Progenitor cell of endocrine pancreas (in vitro differentiated cells): Measurements from ENCODE around the gene FRMD1. TPM values are rescaled to one million over a fixed set of nuclear protein-coding genes. Genes with fewer than 3 reads are reported as not detected.

Experiments used
- DNase-seq: peaks from one replicate; pipeline ENCODE4 v3.0.0; 2021; ENCODE audit warnings: low spot score; ENCODE audit not compliant: unreplicated experiment
- H3K27ac Mint-ChIP-seq: 2 replicates; pipeline ENCODE4 v1.8.0; 2021; ENCODE audit warnings: mild to moderate bottlenecking, moderate library complexity, mixed read lengths
- H3K27me3 Mint-ChIP-seq: 2 replicates; pipeline ENCODE4 v1.8.0; 2021; ENCODE audit warnings: mixed read lengths
- H3K36me3 Mint-ChIP-seq: 2 replicates; pipeline ENCODE4 v1.8.0; 2022; ENCODE audit warnings: mixed read lengths; ENCODE audit not compliant: insufficient read depth
- H3K4me1 Mint-ChIP-seq: 2 replicates; pipeline ENCODE4 v1.8.0; 2021; ENCODE audit warnings: low read depth, mixed read lengths
- H3K4me3 Mint-ChIP-seq: 2 replicates; pipeline ENCODE4 v1.8.0; 2021; ENCODE audit warnings: low read depth, mild to moderate bottlenecking, moderate library complexity, mixed read lengths
- H3K9me3 Mint-ChIP-seq: 2 replicates; pipeline ENCODE4 v1.8.0; 2021; ENCODE audit warnings: low read depth, mixed read lengths
- CTCF ChIP-seq: fragments of 200-600 bp; sonication (generic); IDR thresholded peaks from one replicate; pipeline ENCODE4 v1.5.0; 2021; ENCODE audit warnings: antibody characterized with exemption, mild to moderate bottlenecking; ENCODE audit not compliant: unreplicated experiment
- total RNA-seq: library from RNA; stranded (reverse); gene quantifications from 2 replicates; pipeline ENCODE4 v1.2.1, GENCODE V29; 2021

Gene FRMD1
- total RNA-seq, 1 donor from 2014 or later, result not detected

- DNase-seq, result no peak
- peaks cover 6% of the 10 kb centered on the region for H3K9me3 Mint-ChIP-seq
- no peaks in the 10 kb centered on the region for H3K4me1 Mint-ChIP-seq
- H3K36me3 Mint-ChIP-seq, result no peaks in the 10 kb centered on the region
- H3K27me3 Mint-ChIP-seq, result no peaks in the 10 kb centered on the region
- H3K4me3 Mint-ChIP-seq, result no peak overlapping the region
- H3K27ac Mint-ChIP-seq, result no peak overlapping the region
- no peak for TF ChIP-seq CTCF
These were observed 35.7 kb downstream of the FRMD1 start for GRCh38 chr6:168043193-168043847.

GRCh38 chr6:168042426-168043192 lies 36.4 kb downstream of the FRMD1 start:
- peaks cover 8% of the 10 kb centered on the region for H3K9me3 Mint-ChIP-seq

GRCh38 chr6:168041928-168042327 lies 37.1 kb downstream of the FRMD1 start:
- H3K27me3 Mint-ChIP-seq, result peaks cover 4% of the 10 kb centered on the region

More at GRCh38 chr6:168042426-168043192, 36.4 kb downstream of the FRMD1 start:
- no peak overlapping the region for H3K4me3 Mint-ChIP-seq
- no peaks in the 10 kb centered on the region for H3K27me3 Mint-ChIP-seq
- no peak overlapping the region for H3K27ac Mint-ChIP-seq
- no peaks in the 10 kb centered on the region for H3K36me3 Mint-ChIP-seq
- no peak for DNase-seq
- no peak for TF ChIP-seq CTCF
- H3K4me1 Mint-ChIP-seq, result no peaks in the 10 kb centered on the region

GRCh38 chr6:168040856-168041496 lies 38.0 kb downstream of the FRMD1 start:
- no peak for TF ChIP-seq CTCF
- peaks cover 10% of the 10 kb centered on the region for H3K27me3 Mint-ChIP-seq
- no peak for DNase-seq
- H3K36me3 Mint-ChIP-seq, result no peaks in the 10 kb centered on the region
- H3K4me3 Mint-ChIP-seq, result no peak overlapping the region
- H3K9me3 Mint-ChIP-seq, result peaks cover 12% of the 10 kb centered on the region
- H3K4me1 Mint-ChIP-seq, result peaks cover 2% of the 10 kb centered on the region
- no peak overlapping the region for H3K27ac Mint-ChIP-seq

More at GRCh38 chr6:168041928-168042327, 37.1 kb downstream of the FRMD1 start:
- Mint-ChIP-seq H3K4me1 (no peaks in the 10 kb centered on the region), H3K4me3 (no peak overlapping the region), H3K27ac (no peak overlapping the region), H3K36me3 (no peaks in the 10 kb centered on the region), H3K9me3 (peaks cover 12% of the 10 kb centered on the region)
- no peak for DNase-seq
- TF ChIP-seq CTCF, result no peak

GRCh38 chr6:168039849-168040248 lies 39.2 kb downstream of the FRMD1 start:
- peaks cover 7% of the 10 kb centered on the region for H3K4me1 Mint-ChIP-seq
- no peak for DNase-seq
- H3K36me3 Mint-ChIP-seq, result no peaks in the 10 kb centered on the region
- no peak overlapping the region for H3K4me3 Mint-ChIP-seq
- peaks cover 21% of the 10 kb centered on the region for H3K27me3 Mint-ChIP-seq
- H3K27ac Mint-ChIP-seq, result no peak overlapping the region
- H3K9me3 Mint-ChIP-seq, result peaks cover 12% of the 10 kb centered on the region
- TF ChIP-seq CTCF, result no peak
